Smooth muscle cell (in vitro differentiated cells): ENCODE measurements around the gene MGRN1. TPM values are rescaled to one million over a fixed set of nuclear protein-coding genes. Genes with fewer than 3 reads are reported as not detected.

Source experiments
- DNase-seq: peaks from one replicate; lab custom pipeline; 2025; ENCODE audit not compliant: unreplicated experiment; lab: John Stamatoyannopoulos, UW
- H2AFZ ChIP-seq: fragments of 200-600 bp; sonication (generic); 2 replicates; pipeline ENCODE4 v1.6.0; 2016; ENCODE audit warnings: antibody characterized with exemption, low read depth, mild to moderate bottlenecking
- H3F3A ChIP-seq: fragments of 200-600 bp; sonication (generic); 2 replicates; pipeline ENCODE4 v1.6.0; 2017; ENCODE audit warnings: antibody characterized with exemption, low read depth
- H3K27ac ChIP-seq: fragments of 200-600 bp; sonication (generic); 2 replicates; pipeline ENCODE4 v1.5.1; 2016; ENCODE audit warnings: low read depth, mild to moderate bottlenecking
- H3K27me3 ChIP-seq: fragments of 200-600 bp; sonication (generic); 2 replicates; pipeline ENCODE4 v1.6.1; 2016; ENCODE audit warnings: low read depth, mild to moderate bottlenecking
- H3K36me3 ChIP-seq: fragments of 200-600 bp; sonication (generic); 2 replicates; pipeline ENCODE4 v1.5.1; 2016; ENCODE audit warnings: low read depth
- H3K4me1 ChIP-seq: fragments of 200-600 bp; sonication (generic); 2 replicates; pipeline ENCODE4 v1.5.1; 2016; ENCODE audit warnings: low read depth
- H3K4me2 ChIP-seq: fragments of 200-600 bp; sonication (generic); 2 replicates; pipeline ENCODE4 v1.6.0; 2016; ENCODE audit warnings: mild to moderate bottlenecking
- H3K4me3 ChIP-seq: fragments of 200-600 bp; sonication (generic); 2 replicates; pipeline ENCODE4 v1.5.1; 2016; ENCODE audit warnings: mild to moderate bottlenecking
- H3K79me2 ChIP-seq: fragments of 200-600 bp; sonication (generic); 2 replicates; pipeline ENCODE4 v1.6.0; 2016; ENCODE audit warnings: low read depth, mild to moderate bottlenecking
- H3K9ac ChIP-seq: fragments of 200-600 bp; sonication (generic); 2 replicates; pipeline ENCODE4 v1.6.0; 2016; ENCODE audit warnings: low read depth
- H3K9me3 ChIP-seq: fragments of 200-600 bp; sonication (generic); replicated peaks from 2 replicates; pipeline ENCODE4 v1.5.1; 2016; ENCODE audit warnings: low read depth
- H4K20me1 ChIP-seq: fragments of 200-600 bp; sonication (generic); 2 replicates; pipeline ENCODE4 v1.6.0; 2016; ENCODE audit warnings: low read depth
- WGBS: methylation state at CpG from one replicate; pipeline ENCODE4 v1.1.7; 2016; ENCODE audit warnings: low lambda C conversion rate; 5-methylcytosine and 5-hydroxymethylcytosine counted together
- polyA plus RNA-seq: library from polyadenylated mRNA; unstranded; fragments of >200 nt; fragmentation: Nextera tagmentation; extraction: Ambion mirVana; gene quantifications from 2 replicates; pipeline ENCODE4 v1.2.1, GENCODE V29; 2016
- total RNA-seq: library from RNA; depleted of rRNA; stranded (reverse); fragments of >200 nt; gene quantifications from 2 replicates; pipeline ENCODE4 v1.2.3, GENCODE V29; 2014
- TF ChIP-seq, protein P1 (sequence below): fragments of 200-600 bp; sonication (generic); IDR thresholded peaks from 2 replicates; pipeline ENCODE4 v1.5.1; 2017; ENCODE audit warnings: borderline replicate concordance, mild to moderate bottlenecking, antibody characterized with exemption; ENCODE audit not compliant: insufficient read depth, poor library complexity, severe bottlenecking

MGRN1 gene
- total and polyA plus RNA-seq, 2 experiments from 2014 or later = 22.0 to 23.2 TPM

DNA sequence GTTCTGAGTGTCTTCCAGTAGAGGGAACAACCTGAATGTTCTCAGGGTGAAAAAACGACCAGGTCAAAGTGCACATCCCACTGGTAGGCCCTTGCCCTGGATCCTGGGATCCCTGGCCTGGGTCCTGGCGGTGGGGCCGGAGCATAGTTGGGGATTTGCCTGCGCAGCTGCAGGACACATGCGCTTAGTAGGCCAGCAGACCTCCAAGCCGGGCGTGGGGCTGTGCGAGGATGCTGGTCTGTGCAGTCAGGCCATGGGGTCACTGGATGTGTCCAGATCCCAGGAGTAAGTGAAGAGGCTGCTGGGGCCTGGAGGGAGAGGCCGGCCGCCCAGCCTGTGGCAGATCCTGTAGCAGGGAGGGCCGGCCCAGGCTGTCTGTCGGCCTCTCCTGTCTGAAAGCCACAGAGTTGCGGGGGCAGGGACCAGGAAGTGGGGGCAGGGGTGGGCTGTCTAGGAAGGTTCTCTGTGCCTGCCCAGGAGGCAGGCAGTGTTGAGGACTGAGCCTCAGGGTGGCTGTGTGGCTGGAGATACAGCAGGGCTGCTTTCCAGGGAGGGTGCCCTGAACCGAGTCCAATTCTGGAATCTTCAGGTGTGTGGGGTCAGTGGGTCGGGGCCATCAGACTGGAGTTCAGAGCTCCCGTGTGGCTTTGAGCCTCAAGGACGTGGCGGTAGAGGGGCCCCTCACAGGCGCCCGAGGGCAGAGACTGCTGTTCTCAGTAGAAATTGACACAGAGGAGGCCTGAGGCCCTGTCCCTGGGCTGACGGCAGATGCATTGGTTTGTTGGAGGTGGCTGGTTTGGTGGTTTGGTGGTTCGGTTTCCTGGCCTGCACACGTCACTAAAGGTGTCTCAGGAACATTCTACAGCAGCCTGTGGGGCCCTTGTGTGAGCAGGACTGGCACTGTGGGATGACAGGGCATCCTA is 51.5 kb downstream of the MGRN1 start:
- no peak overlapping the region for H2AFZ ChIP-seq
- H4K20me1 ChIP-seq = peaks cover 56% of the 10 kb centered on the region
- H3K27ac ChIP-seq = peak overlapping the region; percentile 11
- no peak overlapping the region for H3K4me2 ChIP-seq
- TF ChIP-seq, protein P1, sequence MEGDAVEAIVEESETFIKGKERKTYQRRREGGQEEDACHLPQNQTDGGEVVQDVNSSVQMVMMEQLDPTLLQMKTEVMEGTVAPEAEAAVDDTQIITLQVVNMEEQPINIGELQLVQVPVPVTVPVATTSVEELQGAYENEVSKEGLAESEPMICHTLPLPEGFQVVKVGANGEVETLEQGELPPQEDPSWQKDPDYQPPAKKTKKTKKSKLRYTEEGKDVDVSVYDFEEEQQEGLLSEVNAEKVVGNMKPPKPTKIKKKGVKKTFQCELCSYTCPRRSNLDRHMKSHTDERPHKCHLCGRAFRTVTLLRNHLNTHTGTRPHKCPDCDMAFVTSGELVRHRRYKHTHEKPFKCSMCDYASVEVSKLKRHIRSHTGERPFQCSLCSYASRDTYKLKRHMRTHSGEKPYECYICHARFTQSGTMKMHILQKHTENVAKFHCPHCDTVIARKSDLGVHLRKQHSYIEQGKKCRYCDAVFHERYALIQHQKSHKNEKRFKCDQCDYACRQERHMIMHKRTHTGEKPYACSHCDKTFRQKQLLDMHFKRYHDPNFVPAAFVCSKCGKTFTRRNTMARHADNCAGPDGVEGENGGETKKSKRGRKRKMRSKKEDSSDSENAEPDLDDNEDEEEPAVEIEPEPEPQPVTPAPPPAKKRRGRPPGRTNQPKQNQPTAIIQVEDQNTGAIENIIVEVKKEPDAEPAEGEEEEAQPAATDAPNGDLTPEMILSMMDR = no peak
- no peaks in the 10 kb centered on the region for H3K4me1 ChIP-seq
- peaks cover 4% of the 10 kb centered on the region for H3K36me3 ChIP-seq
- H3F3A ChIP-seq = no peaks in the 10 kb centered on the region
- no peak overlapping the region for H3K9ac ChIP-seq
- no peak for DNase-seq
- H3K27me3 ChIP-seq = no peaks in the 10 kb centered on the region
- H3K79me2 ChIP-seq = no peaks in the 10 kb centered on the region
- 74% methylated on average over 22 of the region's 23 CpGs for WGBS
- H3K4me3 ChIP-seq = no peak overlapping the region
- no peaks in the 10 kb centered on the region for H3K9me3 ChIP-seq

DNA sequence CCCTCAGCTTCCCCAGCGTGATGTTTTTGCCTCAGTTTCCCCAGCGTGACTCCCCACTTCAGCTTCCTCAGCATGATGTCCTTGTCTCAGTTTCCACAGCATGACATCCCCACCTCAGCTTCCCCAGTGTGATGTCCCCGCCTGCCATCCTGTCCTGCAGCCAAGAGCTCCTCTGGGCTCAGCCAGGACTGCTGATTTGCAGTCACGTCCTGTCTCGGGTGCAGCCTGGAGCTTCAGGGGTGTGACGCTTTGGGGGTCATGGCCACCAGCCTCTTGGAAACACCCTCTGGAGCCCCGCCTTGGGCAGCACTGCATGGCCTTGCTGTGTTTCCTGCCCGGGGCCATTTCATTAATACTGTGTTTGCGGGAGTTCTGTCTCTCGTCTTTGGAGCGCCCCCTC is 52.2 kb downstream of the MGRN1 start:
- Histone ChIP-seq H4K20me1 (peaks cover 56% of the 10 kb centered on the region), H3K9ac (no peak overlapping the region), H3K4me3 (no peak overlapping the region), H3K27me3 (no peaks in the 10 kb centered on the region), H3K36me3 (no peaks in the 10 kb centered on the region), H3K27ac (no peak overlapping the region), H3F3A (no peaks in the 10 kb centered on the region), H2AFZ (no peak overlapping the region), H3K9me3 (no peaks in the 10 kb centered on the region), H3K4me1 (no peaks in the 10 kb centered on the region), H3K4me2 (no peak overlapping the region), H3K79me2 (no peaks in the 10 kb centered on the region)
- no peak for DNase-seq
- WGBS = 90% methylated on average over 11 of the region's 11 CpGs
- TF ChIP-seq, protein P1 = no peak

DNA sequence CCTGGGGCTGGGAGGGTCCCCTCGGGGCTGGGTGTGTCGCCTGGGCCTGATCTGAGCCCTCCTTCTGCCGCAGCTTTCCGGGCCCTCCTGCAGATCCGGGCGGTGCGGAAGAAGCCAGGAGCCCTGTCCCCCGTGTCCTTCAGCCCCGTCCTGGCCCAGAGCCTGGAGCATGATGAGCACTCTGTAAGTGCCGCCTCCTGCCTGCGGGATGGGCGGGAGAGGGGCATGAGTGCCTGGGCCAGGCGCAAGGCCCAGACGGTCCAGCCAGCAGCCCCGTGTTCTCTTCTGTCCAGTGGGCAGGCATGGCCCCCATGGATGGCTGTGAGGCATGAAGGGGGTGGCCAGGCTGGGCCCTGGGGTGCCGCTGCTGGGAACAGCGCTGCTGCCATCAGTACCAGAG is 52.8 kb downstream of the MGRN1 start:
- H3F3A ChIP-seq = no peaks in the 10 kb centered on the region
- TF ChIP-seq, protein P1 = no peak
- DNase-seq = no peak
- no peaks in the 10 kb centered on the region for H3K36me3 ChIP-seq
- H3K4me3 ChIP-seq = no peak overlapping the region
- no peak overlapping the region for H3K27ac ChIP-seq
- H3K9ac ChIP-seq = no peak overlapping the region
- H4K20me1 ChIP-seq = peaks cover 61% of the 10 kb centered on the region
- H3K27me3 ChIP-seq = no peaks in the 10 kb centered on the region
- no peaks in the 10 kb centered on the region for H3K4me1 ChIP-seq
- 96% methylated on average over 17 of the region's 17 CpGs for WGBS
- H2AFZ ChIP-seq = no peak overlapping the region
- no peaks in the 10 kb centered on the region for H3K79me2 ChIP-seq
- H3K9me3 ChIP-seq = no peaks in the 10 kb centered on the region
- H3K4me2 ChIP-seq = no peak overlapping the region

DNA sequence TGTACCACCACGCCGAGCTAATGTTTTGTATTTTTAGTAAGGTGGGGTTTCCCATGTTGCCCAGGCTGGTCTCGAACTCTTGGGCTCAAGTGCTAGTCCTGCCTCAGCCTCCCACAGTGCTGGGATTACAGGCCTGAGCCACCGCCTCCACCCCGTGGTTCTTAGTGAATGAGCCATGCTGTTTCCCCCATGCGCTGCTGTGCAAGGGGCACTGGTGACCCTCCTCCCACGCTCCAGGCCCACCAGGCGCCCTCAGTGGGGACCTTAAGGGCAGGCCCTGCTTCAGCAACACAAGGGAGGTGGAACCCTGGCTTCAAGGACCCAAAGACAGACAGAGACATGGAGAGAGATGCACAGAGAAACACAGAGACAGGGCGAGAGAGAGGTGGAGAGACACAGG is 53.4 kb downstream of the MGRN1 start:
- no peak overlapping the region for H3K4me2 ChIP-seq
- H3K36me3 ChIP-seq = no peaks in the 10 kb centered on the region
- H3K4me1 ChIP-seq = no peaks in the 10 kb centered on the region
- H2AFZ ChIP-seq = no peak overlapping the region
- no peak overlapping the region for H3K9ac ChIP-seq
- H4K20me1 ChIP-seq = peaks cover 62% of the 10 kb centered on the region
- H3K27ac ChIP-seq = no peak overlapping the region
- 94% methylated on average over 9 of the region's 9 CpGs for WGBS
- TF ChIP-seq, protein P1 = no peak
- no peak overlapping the region for H3K4me3 ChIP-seq
- H3F3A ChIP-seq = no peaks in the 10 kb centered on the region
- H3K79me2 ChIP-seq = no peaks in the 10 kb centered on the region
- H3K9me3 ChIP-seq = no peaks in the 10 kb centered on the region
- no peaks in the 10 kb centered on the region for H3K27me3 ChIP-seq
- DNase-seq = no peak
